MG63 (cell line): Measurements from ENCODE around the gene TUNAR. TPM values are rescaled to one million over a fixed set of nuclear protein-coding genes. Genes with fewer than 3 reads are reported as not detected.
A peak's percentile ranks its signal among the peaks of the same experiment; 100 is the strongest.
"Not testable (repeated sequence)": the region's sequence is repeated elsewhere in the genome, so short reads cannot be mapped to it uniquely, and the experiment has no call there.

Source experiments
- DNase-seq: peaks from one replicate; pipeline ENCODE4 v3.0.0-alpha.2; 2020
- H3K27me3 ChIP-seq: fragments of 250-450 bp; sonication (Bioruptor Pico); 2 replicates; pipeline ENCODE4 v1.5.1; 2020; ENCODE audit warnings: mild to moderate bottlenecking, moderate library complexity
- H3K36me3 ChIP-seq: fragments of 250-450 bp; sonication (Bioruptor Pico); 2 replicates; pipeline ENCODE4 v1.5.1; 2020; ENCODE audit warnings: mild to moderate bottlenecking, moderate library complexity
- H3K4me3 ChIP-seq: fragments of 250-450 bp; sonication (Bioruptor Pico); 2 replicates; pipeline ENCODE4 v1.5.1; 2020; ENCODE audit warnings: mild to moderate bottlenecking, moderate library complexity
- H3K9me3 ChIP-seq: fragments of 250-450 bp; sonication (Bioruptor Pico); 2 replicates; pipeline ENCODE4 v1.5.1; 2020; ENCODE audit warnings: mild to moderate bottlenecking, moderate library complexity
- total RNA-seq: library from RNA; depleted of rRNA; stranded (reverse); fragments of >200 nt; shearing (Covaris generic); gene quantifications from 2 replicates; pipeline ENCODE4 v1.2.3, GENCODE V29; 2014; ENCODE audit warnings: low replicate concordance

The TUNAR gene
- total RNA-seq, 1 experiment from 2014 or later: not detected

GRCh38 chr14:95936041-95936440 lies 59.4 kb downstream of the TUNAR start:
- Histone ChIP-seq H3K4me3 (no peak overlapping the region), H3K36me3 (no peaks in the 10 kb centered on the region), H3K27me3 (no peaks in the 10 kb centered on the region), H3K9me3 (no peaks in the 10 kb centered on the region)
- no peak for DNase-seq

GRCh38 chr14:95939335-95939734 lies 62.7 kb downstream of the TUNAR start:
- H3K4me3 ChIP-seq: no peak overlapping the region
- no peak for DNase-seq
- no peaks in the 10 kb centered on the region for H3K27me3 ChIP-seq
- no peaks in the 10 kb centered on the region for H3K9me3 ChIP-seq
- H3K36me3 ChIP-seq: no peaks in the 10 kb centered on the region

- Histone ChIP-seq H3K9me3 (no peaks in the 10 kb centered on the region), H3K27me3 (no peaks in the 10 kb centered on the region), H3K36me3 (no peaks in the 10 kb centered on the region), H3K4me3 (no peak overlapping the region)
- DNase-seq: no peak
These were observed 65.3 kb downstream of the TUNAR start for GRCh38 chr14:95941897-95942296.

DNA sequence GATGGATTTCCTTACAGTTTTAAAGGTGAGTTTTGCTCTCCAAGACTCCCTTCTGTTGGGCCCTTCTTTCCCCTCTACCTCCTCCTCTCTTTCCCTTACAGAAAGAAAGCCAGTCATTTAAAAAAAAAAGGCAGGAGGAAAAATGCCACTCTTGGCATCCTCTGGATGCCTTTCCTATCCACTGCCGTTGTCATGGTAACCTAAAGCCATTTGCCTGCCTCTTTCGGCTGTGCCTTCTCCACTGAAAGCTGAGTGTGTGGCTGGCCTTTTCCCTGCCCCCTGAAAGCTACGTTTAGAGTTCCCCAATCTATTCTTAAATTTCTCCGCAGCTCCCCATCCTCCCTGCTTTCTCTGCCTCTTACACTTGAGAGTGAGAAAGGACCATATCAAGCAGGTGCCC lies 67.1 kb downstream of the TUNAR start:
- Histone ChIP-seq H3K27me3 (no peaks in the 10 kb centered on the region), H3K36me3 (no peaks in the 10 kb centered on the region), H3K4me3 (no peak overlapping the region), H3K9me3 (no peaks in the 10 kb centered on the region)
- no peak for DNase-seq

DNA sequence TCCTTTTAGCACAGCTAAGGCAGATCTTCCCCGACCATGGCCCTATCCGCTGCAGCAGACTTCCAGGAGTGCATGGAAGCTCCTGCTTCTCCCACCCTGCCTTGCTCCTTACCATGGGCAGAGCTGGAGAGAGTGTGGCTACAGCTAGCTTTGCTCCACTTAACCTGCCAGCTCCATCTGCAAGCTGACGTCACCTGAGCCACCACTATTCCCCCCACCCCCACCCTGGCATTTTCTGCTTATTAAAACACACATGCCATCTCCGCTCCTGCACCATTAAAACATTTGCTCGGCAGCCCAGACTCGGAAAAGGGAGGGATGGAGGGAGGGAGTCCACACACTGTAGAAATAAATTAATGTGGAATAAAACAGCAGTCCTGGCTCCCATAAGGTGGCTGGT lies 67.8 kb downstream of the TUNAR start:
- H3K36me3 ChIP-seq: no peaks in the 10 kb centered on the region
- H3K9me3 ChIP-seq: no peaks in the 10 kb centered on the region
- H3K4me3 ChIP-seq: no peak overlapping the region
- H3K27me3 ChIP-seq: no peaks in the 10 kb centered on the region
- no peak for DNase-seq

GRCh38 chr14:95946867-95947266 lies 70.2 kb downstream of the TUNAR start:
- no peaks in the 10 kb centered on the region for H3K36me3 ChIP-seq
- no peak for DNase-seq

GRCh38 chr14:95948558-95948981 lies 71.9 kb downstream of the TUNAR start:
- no peaks in the 10 kb centered on the region for H3K27me3 ChIP-seq

More at GRCh38 chr14:95946867-95947266, 70.2 kb downstream of the TUNAR start:
- H3K27me3 ChIP-seq: no peaks in the 10 kb centered on the region
- H3K4me3 ChIP-seq: no peak overlapping the region
- H3K9me3 ChIP-seq: no peaks in the 10 kb centered on the region

DNA sequence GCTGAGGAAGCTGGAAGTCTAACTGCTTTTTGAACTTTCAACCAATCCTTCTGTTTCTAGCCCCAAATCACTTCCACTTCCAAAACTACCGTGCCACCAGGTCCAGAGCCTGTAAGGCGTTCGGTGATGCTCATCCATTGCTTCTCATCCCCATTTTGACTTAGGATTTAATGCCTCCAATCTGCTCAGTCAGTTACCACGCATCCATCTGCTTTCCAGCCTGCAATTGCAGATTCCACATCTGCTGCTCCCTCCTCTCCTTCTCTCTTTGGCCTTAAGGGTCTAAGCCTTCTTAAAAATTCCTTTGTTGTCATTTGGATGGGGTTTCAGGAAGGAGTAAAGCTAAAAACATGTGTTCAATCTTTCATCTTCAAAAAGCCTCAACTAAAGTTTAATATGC lies 74.7 kb downstream of the TUNAR start:
- Histone ChIP-seq H3K27me3 (no peaks in the 10 kb centered on the region), H3K4me3 (no peak overlapping the region), H3K9me3 (no peaks in the 10 kb centered on the region), H3K36me3 (no peaks in the 10 kb centered on the region)
- no peak for DNase-seq

More at GRCh38 chr14:95948558-95948981, 71.9 kb downstream of the TUNAR start:
- DNase-seq: no peak
- Histone ChIP-seq H3K4me3 (no peak overlapping the region), H3K9me3 (no peaks in the 10 kb centered on the region), H3K36me3 (no peaks in the 10 kb centered on the region)

- Histone ChIP-seq H3K27me3 (no peaks in the 10 kb centered on the region), H3K9me3 (no peaks in the 10 kb centered on the region), H3K36me3 (no peaks in the 10 kb centered on the region), H3K4me3 (no peak overlapping the region)
- no peak for DNase-seq
These were observed 76.6 kb downstream of the TUNAR start for GRCh38 chr14:95953111-95953724.

- H3K4me3 ChIP-seq: no peak overlapping the region
- no peak for DNase-seq
- H3K9me3 ChIP-seq: no peaks in the 10 kb centered on the region
- no peaks in the 10 kb centered on the region for H3K36me3 ChIP-seq
- H3K27me3 ChIP-seq: no peaks in the 10 kb centered on the region
These were observed 80.2 kb downstream of the TUNAR start for GRCh38 chr14:95956601-95957460.

DNA sequence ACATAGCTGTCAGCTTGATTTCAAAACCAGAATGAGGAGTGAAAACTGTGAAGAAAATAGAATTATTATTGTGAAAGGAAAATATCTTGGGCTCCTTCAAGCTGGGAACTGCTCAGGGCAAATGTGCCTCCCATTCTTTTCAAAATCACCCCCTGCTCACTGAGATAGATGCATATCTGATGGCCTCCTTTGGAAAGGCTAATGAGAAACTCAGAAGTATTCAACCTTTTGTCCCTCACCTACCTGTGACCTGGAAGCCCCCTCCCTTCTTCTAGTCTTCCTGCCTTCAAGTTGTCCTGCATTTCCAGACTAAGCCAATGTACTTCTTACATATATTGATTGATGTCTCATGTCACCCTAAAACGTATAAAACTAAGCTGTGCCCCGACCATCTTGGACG lies 81.5 kb downstream of the TUNAR start:
- no peaks in the 10 kb centered on the region for H3K27me3 ChIP-seq
- no peaks in the 10 kb centered on the region for H3K36me3 ChIP-seq
- H3K9me3 ChIP-seq: no peaks in the 10 kb centered on the region
- no peak for DNase-seq
- no peak overlapping the region for H3K4me3 ChIP-seq

DNA sequence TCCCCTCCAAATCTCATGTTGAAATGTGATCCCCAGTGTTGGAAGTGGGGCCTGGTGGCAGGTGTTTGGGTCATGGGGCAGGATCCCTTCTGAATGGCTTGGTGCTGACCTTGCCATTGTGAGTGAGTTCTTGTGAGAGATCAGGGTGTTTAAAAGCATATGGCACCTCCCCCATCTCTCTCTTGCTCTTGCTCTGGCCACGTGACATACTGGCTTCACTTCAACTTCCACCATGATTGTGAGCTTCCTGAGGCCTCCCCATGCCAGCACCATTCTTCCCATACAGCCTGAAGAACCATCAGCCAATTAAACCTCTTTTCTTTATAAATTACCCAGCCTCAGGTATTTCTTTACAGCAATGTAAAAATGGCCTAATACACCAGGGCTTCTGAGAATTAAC lies 82.7 kb downstream of the TUNAR start:
- DNase-seq: no peak
- no peaks in the 10 kb centered on the region for H3K27me3 ChIP-seq
- no peaks in the 10 kb centered on the region for H3K36me3 ChIP-seq
- H3K4me3 ChIP-seq: no peak overlapping the region
- H3K9me3 ChIP-seq: no peaks in the 10 kb centered on the region

- Histone ChIP-seq H3K36me3 (no peaks in the 10 kb centered on the region), H3K4me3 (no peak overlapping the region), H3K27me3 (no peaks in the 10 kb centered on the region), H3K9me3 (no peaks in the 10 kb centered on the region)
- peak; percentile 3 for DNase-seq
These were observed 84.8 kb downstream of the TUNAR start for GRCh38 chr14:95961481-95961880.

DNA sequence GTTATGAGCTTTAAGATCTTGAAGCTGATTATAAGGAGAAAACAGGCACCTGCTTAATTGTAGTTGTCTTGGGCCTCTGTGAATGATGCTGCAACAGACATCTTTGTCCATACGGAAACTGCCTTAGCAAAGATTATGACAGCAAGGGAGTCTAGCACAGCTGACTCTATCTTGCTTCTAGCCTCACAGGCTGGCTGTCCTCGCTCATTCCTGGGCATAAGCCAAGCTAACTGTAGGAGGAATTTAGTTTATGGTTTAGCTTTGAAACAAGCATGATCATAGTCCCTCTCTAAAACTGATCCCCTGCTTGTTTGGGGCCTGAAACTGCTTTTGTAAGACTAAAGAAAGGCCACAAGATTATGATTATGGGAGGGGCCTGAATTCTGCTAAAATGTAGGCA lies 88.3 kb downstream of the TUNAR start:
- H3K36me3 ChIP-seq: no peaks in the 10 kb centered on the region
- H3K27me3 ChIP-seq: no peaks in the 10 kb centered on the region

DNA sequence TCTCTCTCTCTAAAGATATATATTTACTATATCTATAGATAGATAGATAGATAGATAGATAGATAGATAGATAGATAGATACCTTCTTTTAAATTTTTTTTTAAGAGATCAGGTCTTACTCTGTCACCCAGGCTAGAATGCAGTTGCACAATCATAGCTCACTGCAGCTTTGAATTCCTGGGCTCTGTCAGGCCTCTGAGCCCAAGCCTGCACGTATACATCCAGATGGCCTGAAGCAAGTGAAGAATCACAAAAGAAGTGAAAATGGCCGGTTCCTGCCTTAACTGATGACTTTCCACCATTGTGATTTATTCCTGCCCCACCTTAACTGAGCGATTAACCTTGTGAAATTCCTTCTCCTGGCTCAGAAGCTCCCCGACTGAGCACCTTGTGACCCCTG lies 91.4 kb downstream of the TUNAR start:
- not testable (repeated sequence) for H3K36me3 ChIP-seq, H3K9me3 ChIP-seq, H3K4me3 ChIP-seq, DNase-seq, H3K27me3 ChIP-seq

More for the DNA sequence above, 88.3 kb downstream of the TUNAR start:
- DNase-seq: no peak
- Histone ChIP-seq H3K9me3 (no peaks in the 10 kb centered on the region), H3K4me3 (no peak overlapping the region)
